ENCODE results near the gene TMEM198.

TMEM198 gene

DNA sequence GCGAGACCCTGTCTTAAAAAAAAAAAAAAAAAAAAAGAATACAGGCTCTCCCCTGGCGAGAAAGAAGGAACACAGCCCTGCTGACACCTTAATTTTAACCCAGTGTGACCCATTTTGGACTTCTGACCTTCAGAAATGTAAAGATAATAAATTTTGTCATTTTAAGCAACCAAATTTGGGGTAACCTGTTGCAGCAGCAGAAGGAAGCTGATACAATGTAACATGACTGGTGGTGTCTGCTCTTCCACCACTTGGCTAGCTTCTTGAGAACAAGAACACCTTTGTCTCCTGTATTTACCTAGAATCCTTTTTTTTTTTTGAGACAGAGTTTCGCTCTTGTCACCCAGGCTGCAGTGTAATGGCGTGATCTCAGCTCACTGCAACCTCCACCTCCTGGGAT, 47.3 kb downstream of the TMEM198 start:
- DNase-seq = no peak

DNA sequence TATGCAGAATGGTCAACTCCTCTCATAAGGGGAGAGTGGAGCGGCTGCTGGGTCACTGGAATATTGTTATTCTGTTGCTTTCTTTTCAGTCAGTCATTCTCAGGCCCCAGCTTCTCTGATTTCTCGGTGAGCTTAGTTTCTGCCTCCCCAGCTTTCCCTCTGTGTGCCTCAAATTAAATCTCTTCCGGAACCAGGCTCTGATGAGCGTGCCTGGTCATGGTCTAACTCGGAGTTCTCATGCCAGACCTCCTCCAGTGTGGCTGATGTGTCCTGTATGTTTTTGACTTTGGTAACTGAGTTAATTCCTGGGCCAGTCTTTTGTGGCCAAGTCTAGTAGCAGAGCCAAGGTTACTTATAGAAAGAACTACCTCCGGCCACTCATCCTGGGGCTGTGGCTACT, 48.9 kb downstream of the TMEM198 start:
- DNase-seq = no peak

DNA sequence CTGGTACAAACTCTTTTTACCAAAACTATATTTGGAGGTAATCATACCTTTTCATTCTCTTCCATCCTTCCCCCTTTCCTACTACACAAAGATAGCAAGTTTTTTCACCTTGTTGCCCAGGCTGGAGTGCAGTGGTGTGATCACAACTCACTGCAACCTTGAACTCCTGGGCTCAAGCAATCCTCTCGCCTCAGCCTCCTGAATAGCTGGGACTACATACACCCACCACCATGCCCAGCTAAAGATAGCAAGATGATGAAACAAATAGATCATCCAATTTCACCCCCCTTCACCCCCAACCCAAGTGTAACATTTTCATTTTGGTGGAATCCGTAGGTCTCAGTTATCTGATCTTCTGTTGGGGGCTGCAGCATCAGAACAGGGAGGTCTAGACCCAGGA, 49.3 kb downstream of the TMEM198 start:
- no peak for DNase-seq

DNA sequence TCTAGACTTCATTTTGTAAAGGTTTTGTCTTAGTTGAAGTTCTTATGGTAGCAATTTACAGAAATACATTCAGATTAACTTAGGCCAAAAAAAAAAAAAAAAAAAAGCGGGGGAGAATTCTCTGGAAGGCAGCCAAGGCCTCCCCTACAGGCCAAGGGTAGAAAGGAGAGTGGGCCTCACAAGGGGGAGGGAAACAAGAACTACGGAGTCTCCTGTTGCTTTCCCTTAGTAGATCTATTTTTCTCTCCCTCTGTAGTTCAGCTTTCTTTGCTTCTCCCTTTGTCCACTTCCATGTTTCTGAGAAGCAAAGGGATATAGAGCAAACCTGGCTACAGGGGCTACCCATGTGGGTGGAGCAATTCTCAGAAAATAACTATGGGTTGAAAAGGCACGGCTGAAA, 51.4 kb downstream of the TMEM198 start:
- no peak for DNase-seq

DNA sequence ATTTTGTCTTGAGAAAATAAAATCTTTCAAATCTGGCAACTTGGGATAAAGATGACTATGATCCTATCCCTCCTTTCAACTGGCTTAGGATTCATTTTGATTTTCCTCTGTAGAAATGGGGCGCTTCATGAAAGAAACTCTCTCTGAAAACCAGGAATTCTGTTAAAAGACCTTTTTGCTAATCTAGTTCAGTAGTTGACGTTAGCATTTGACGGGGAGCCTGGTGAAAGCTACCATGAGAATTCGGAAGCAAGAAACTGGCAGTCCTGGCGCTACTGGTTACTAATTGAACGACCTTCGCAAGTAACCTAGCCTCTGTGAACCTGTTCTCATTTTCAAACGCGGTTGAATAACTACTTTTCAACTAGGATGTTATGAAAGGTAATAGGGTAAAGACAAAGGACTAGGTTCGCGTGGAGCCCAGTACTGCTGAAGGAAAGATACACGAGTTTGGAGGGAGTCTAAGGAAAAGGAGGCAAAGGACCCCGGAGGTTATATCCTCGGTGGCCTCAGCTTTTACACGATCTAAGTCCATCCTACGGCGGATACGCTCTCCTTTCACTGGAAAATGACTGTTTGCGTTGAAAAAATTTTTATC, 53.2 kb downstream of the TMEM198 start:
- DNase-seq = no peak

DNA sequence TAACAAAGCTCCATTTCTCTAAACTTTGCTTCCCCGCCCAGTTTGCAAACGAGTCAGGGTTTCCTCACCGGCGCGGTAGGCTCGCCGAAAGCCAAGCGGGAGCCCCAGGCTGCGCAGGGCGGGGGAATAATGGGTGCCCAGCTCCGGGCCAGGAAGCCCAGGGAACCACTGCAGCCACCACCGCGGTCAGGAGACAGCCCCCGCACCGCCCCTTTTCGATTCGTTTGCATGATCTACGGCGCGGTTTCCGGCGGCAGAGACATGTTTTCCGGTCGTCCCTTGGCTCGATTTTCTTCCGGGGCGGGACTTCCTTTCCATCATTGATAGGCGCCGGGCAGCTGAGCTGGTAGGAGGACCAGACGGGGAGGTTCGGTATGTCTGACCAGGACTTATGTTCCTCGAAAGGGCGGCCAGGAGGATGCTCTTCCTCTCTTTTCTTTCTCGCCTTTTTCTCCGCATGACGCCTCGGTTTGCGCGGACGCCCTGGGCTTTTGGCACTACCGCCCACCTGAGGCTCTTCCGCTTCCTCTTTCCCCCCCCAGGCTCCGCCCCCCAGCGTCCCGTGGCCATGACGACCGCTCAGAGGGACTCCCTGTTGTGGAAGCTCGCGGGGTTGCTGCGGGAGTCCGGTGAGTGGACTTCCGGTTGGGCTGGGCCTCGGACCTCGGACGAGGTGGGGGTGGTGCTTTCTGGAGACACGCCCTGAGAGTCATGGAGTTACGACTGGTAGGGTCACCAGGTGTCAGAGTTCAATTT, 53.9 kb downstream of the TMEM198 start, which contains the start of gene STK11IP:
TSS of gene STK11IP (plus strand) at position 306 of the 756 bp plus-strand sequence. CDS start at position 569, 263 bp downstream.
- DNase-seq = peak; percentile 79

DNA sequence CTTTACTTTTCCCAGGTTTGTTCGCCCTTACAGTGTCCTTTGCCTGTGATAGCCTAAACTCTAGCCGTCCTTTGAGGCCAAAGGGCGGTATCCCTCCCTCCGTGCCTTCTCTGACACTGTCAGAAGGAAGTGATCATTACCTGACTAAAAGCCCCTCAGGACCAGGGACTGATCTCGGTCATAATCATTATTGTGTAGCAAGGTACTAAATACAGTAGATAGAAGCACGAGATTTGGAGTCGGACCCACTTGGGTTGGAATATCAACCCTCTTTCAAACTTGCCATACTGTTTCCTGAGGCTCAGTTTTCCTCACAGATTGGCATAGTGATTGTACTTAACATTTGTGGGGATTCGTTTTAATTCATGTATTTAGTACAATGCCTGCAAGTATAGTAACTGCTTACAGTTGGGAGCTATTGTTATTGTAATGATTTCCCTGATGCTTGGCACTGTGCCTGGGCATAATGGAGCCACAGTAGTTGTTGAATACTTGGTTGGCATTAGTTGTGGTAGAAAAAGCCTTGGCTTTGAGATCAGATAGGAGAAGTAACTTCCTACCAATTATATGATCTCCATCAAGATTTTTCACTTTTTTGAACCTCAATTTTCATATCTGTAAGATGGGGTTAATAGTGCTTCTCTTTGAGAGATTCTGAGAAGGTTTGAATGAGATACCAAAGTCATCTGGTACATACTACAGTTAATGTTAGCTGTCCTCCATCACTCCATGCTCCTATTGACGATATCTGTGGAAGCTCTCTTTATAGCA, 54.7 kb downstream of the TMEM198 start:
- no peak for DNase-seq
